ENCODE results near the gene ARL1. TPM values are rescaled to one million over a fixed set of nuclear protein-coding genes. Genes with fewer than 3 reads are reported as not detected.
A peak's percentile ranks its signal among the peaks of the same experiment; 100 is the strongest.
"Not testable (repeated sequence)": the region's sequence is repeated elsewhere in the genome, so short reads cannot be mapped to it uniquely, and the experiment has no call there.

The ARL1 gene
- total and polyA plus RNA-seq, 12 donors = 24.9 to 298 (median 113) TPM

GRCh38 chr12:101415228-101415627 is 7.7 kb upstream of the ARL1 start:
- no peak for TF ChIP-seq POLR2A (IDR thresholded peaks at IDR 0.05)
- TF ChIP-seq CTCF (IDR thresholded peaks at IDR 0.05) = no peak
- H3K27me3 ChIP-seq = no peaks in the 10 kb centered on the region
- H3K4me1 ChIP-seq (replicated peaks in 1 of 2) = no peaks in the 10 kb centered on the region
- no peaks in the 10 kb centered on the region for H3K36me3 ChIP-seq (replicated peaks in 1 of 2)
- no peak overlapping the region for H3K27ac ChIP-seq
- no peak overlapping the region for H3K4me3 ChIP-seq
- DNase-seq = no peak
- intact Hi-C loops (cut with DNase I) = loop anchor here in 1 of 2 donors (10.0 kb wide), 1 partner anchor 420 kb away; the partner anchor contains the start of gene GNPTAB
- 82 to 91% (median 84%) methylated on average over 1 of the region's 1 CpG for WGBS, 4 donors
- H3K9me3 ChIP-seq (replicated peaks in 1 of 3) = no peaks in the 10 kb centered on the region

DNA sequence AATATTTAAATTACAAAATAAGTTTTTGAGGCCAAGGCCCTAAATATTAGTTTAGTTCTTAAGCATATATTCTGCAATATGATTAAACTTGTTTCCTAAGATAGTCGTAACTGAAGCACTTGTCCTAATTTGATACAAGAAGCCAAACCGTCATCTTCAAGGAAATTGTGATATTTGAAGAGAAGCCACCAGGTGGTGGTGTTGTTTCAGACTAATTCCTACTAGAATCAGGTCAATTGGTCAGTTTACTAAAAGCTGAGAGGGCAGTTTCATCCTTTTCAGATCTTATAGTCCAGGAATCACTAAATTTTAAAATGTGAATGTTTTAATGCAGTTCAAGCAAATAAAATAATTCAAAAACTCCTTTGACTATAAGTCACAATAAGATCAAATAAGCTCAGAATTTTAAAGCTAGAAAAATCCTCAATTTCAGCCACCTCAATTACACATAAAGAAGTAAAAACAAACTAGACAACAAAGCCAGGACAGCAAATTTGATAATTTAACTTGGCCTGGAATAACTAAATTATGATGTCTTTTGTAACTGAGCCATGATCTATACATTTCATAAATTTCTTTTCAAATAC is 7.1 kb upstream of the ARL1 start:
- Histone ChIP-seq H3K4me1 (replicated peaks in 1 of 2) (no peaks in the 10 kb centered on the region), H3K27ac (no peak overlapping the region), H3K9me3 (replicated peaks in 1 of 3) (no peaks in the 10 kb centered on the region), H3K36me3 (replicated peaks in 1 of 2) (no peaks in the 10 kb centered on the region), H3K27me3 (no peaks in the 10 kb centered on the region), H3K4me3 (no peak overlapping the region)
- peak in 5 of 7 donors; percentile 17 to 66 (median 54) for DNase-seq
- TF ChIP-seq POLR2A (IDR thresholded peaks at IDR 0.05) = no peak
- peak; percentile 35 to 72 (median 60) for TF ChIP-seq CTCF (IDR thresholded peaks at IDR 0.05)
- intact Hi-C loops (cut with DNase I) = loop anchor here in 1 of 2 donors (10.0 kb wide), 1 partner anchor 420 kb away; the partner anchor contains the start of gene GNPTAB
- 0 to 3% (median 0%) methylated on average over 2 of the region's 2 CpGs for WGBS, 4 donors

GRCh38 chr12:101410169-101410568 is 2.6 kb upstream of the ARL1 start:
- not testable (repeated sequence) for DNase-seq; H3K27me3 ChIP-seq; H3K9me3 ChIP-seq (replicated peaks in 1 of 3); H3K4me3 ChIP-seq; H3K27ac ChIP-seq; H3K36me3 ChIP-seq (replicated peaks in 1 of 2)
- intact Hi-C loops (cut with DNase I) = loop anchor here in 1 of 2 donors (10.0 kb wide), 1 partner anchor 425 kb away; the partner anchor contains the start of gene GNPTAB
- peaks cover 13 to 24% of the 10 kb centered on the region in 2 donors for H3K4me1 ChIP-seq (replicated peaks in 1 of 2)
- WGBS, 4 donors = 78 to 83% (median 82%) methylated on average over 8 of the region's 8 CpGs

- Histone ChIP-seq H3K4me1 (replicated peaks in 1 of 2) (peaks cover 13 to 28% of the 10 kb centered on the region in 2 donors), H3K27me3 (no peaks in the 10 kb centered on the region), H3K36me3 (replicated peaks in 1 of 2) (no peaks in the 10 kb centered on the region), H3K9me3 (replicated peaks in 1 of 3) (no peaks in the 10 kb centered on the region), H3K4me3 (peak overlapping the region; percentile 34 to 96 (median 76)), H3K27ac (peak overlapping the region; percentile 82 to 98 (median 94))
- no peak for DNase-seq
- intact Hi-C loops (cut with DNase I) = no loop called here
- TF ChIP-seq CTCF (IDR thresholded peaks at IDR 0.05) (no peak), POLR2A (IDR thresholded peaks at IDR 0.05) (no peak)
- 0 to 1% (median 0%) methylated on average over 14 to 18 of the region's 18 CpGs for WGBS, 4 donors
Observed at GRCh38 chr12:101407049-101407435, 530 bp downstream of the ARL1 start.

GRCh38 chr12:101391181-101391580 is 16.4 kb downstream of the ARL1 start:
- H3K27ac ChIP-seq; H3K4me3 ChIP-seq; DNase-seq; H3K4me1 ChIP-seq (replicated peaks in 1 of 2); intact Hi-C loops (cut with DNase I); H3K27me3 ChIP-seq; H3K9me3 ChIP-seq (replicated peaks in 1 of 3): not testable (repeated sequence)
- H3K36me3 ChIP-seq (replicated peaks in 1 of 2) = peaks cover 0 to 31% of the 10 kb centered on the region in 2 donors
- 67 to 100% (median 81%) methylated on average over 3 of the region's 3 CpGs for WGBS, 4 donors
